HK-2 (cell line): ENCODE measurements around the gene SLCO2B1.

Source experiments
- DNase-seq: peaks from one replicate; pipeline ENCODE4 v3.0.0-alpha.2; 2018; ENCODE audit not compliant: unreplicated experiment

The SLCO2B1 gene

GRCh38 chr11:75246671-75247350, 95.9 kb downstream of the SLCO2B1 start:
- no peak for DNase-seq

GRCh38 chr11:75248924-75249256, 98.0 kb downstream of the SLCO2B1 start:
- DNase-seq = no peak

- no peak for DNase-seq
Measured at GRCh38 chr11:75249704-75250103, 98.8 kb downstream of the SLCO2B1 start.

- DNase-seq = no peak
Measured at GRCh38 chr11:75254326-75254725, 103.4 kb downstream of the SLCO2B1 start.
